ENCODE data around the gene AP3S2. TPM values are rescaled to one million over a fixed set of nuclear protein-coding genes. Genes with fewer than 3 reads are reported as not detected.

Gene AP3S2
- total and polyA plus RNA-seq, 2 of the 13 experiments (the other 11 are each of a cell fraction or from before 2014, with no cell fraction given): 17.6 to 44.4 TPM

DNA sequence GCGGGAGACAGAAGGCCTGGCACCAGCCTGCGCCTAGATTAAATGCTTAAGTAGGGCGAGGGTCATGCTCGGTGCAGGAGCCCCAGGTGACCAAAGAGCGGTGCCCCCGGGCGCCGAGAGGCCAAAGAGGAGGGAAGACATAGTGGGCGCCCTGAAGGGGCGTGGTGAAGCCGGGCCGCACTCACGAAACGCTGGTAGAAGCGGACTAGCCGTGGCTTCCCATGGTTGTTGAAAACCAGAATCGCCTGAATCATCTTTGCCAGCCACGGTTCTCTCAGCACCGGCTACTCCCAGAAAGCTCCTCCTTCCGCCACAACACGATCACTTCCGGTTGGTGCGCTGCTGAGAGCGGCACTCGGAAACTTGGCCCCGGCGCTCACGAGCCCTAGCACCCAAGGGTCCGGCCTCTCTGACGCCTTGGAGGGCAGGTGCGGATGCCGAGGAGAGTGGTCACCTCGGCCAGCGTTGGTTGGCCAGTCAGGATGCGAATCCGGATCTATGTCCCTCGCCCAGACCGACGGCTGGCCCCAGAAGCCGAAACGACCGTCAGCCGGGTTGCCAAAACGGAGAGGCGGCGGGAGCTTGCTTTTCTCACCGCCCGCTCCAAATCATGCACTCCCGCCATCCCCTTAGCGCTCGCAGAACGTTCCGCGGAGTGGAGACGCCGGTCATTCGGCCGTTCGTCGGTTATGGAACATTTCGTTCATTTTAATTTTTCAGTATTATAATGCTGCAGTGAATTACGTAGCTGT, at the start of gene AP3S2 (continued):
- TF ChIP-seq ZNF337 (CRISPR knock-in tag; IDR thresholded peaks at IDR 0.05; ENCODE audit: borderline replicate concordance, low read depth) (peak; percentile 84; the same call in 1 of the 2 replicates), ZNF333 (CRISPR knock-in tag; IDR thresholded peaks at IDR 0.05; ENCODE audit: borderline replicate concordance) (no peak; the same call in 1 of the 2 replicates), ZNF274 (CRISPR knock-in tag; IDR thresholded peaks at IDR 0.05) (peak; percentile 81; the same call in 1 of the 2 replicates), ZNF136 (CRISPR knock-in tag; IDR thresholded peaks at IDR 0.05; ENCODE audit: low read depth) (0 out of 2 replicates have a peak, but pooled peaks have one; percentile 93), POLR2A (IDR thresholded peaks at IDR 0.05; ENCODE audit: insufficient read depth in 1 of 2, low read depth in 2 of 2, low read length in 2 of 2) (peak; percentile 78 to 93), GTF3A (CRISPR knock-in tag; conservative IDR thresholded peaks at IDR 0.05) (no peak; the same call in 1 of the 2 replicates), TCF7L2 (IDR thresholded peaks at IDR 0.05; ENCODE audit: low read depth, low read length) (no peak), HNRNPLL (IDR thresholded peaks at IDR 0.05; ENCODE audit: low read depth, low read length, poor library complexity, severe bottlenecking) (peak; percentile 80), AKAP8 (CRISPR knock-in tag; IDR thresholded peaks at IDR 0.05) (no peak), AGO2 (optimal IDR thresholded peaks at IDR 0.05; ENCODE audit: low read depth, low read length) (peak; percentile 63), KDM3A (CRISPR knock-in tag; IDR thresholded peaks at IDR 0.05; ENCODE audit: low read depth) (peak; percentile 88; the same call in 1 of the 2 replicates), ZNF577 (CRISPR knock-in tag; IDR thresholded peaks at IDR 0.05; ENCODE audit: borderline replicate concordance, low read depth) (0 out of 2 replicates have a peak, but pooled peaks have one; percentile 37), ZBTB38 (CRISPR knock-in tag; IDR thresholded peaks at IDR 0.05) (peak; percentile 95), TRIM24 (CRISPR knock-in tag; IDR thresholded peaks at IDR 0.05) (no peak), FOSL2 (CRISPR knock-in tag; IDR thresholded peaks at IDR 0.05) (peak; percentile 81), ZBTB37 (CRISPR knock-in tag; IDR thresholded peaks at IDR 0.05) (0 out of 2 replicates have a peak, but pooled peaks have one; percentile 17), ARHGAP35 (CRISPR knock-in tag; IDR thresholded peaks at IDR 0.05; ENCODE audit: borderline replicate concordance) (peak; percentile 97; the same call in 1 of the 2 replicates), HCFC1 (IDR thresholded peaks at IDR 0.05; ENCODE audit: low read depth, low read length) (peak; percentile 76), SNAI1 (CRISPR knock-in tag; IDR thresholded peaks at IDR 0.05; ENCODE audit: borderline replicate concordance) (no peak), JUN (CRISPR knock-in tag; IDR thresholded peaks at IDR 0.05) (0 out of 2 replicates have a peak, but pooled peaks have one; percentile 74), ZNF660 (CRISPR knock-in tag; IDR thresholded peaks at IDR 0.05; ENCODE audit: borderline replicate concordance, low read depth) (no peak; the same call in 1 of the 2 replicates), ZNF143 (CRISPR knock-in tag; IDR thresholded peaks at IDR 0.05) (peak; percentile 84), ZNF562 (CRISPR knock-in tag; IDR thresholded peaks at IDR 0.05; ENCODE audit: borderline replicate concordance) (no peak), ZNF232 (CRISPR knock-in tag; IDR thresholded peaks at IDR 0.05; ENCODE audit: borderline replicate concordance) (peak; percentile 88; the same call in 1 of the 2 replicates), POLR2G (IDR thresholded peaks at IDR 0.05; ENCODE audit: low read depth, low read length) (peak; percentile 91), RARG (CRISPR knock-in tag; IDR thresholded peaks at IDR 0.05; ENCODE audit: low read depth) (0 out of 2 replicates have a peak, but pooled peaks have one; percentile 35), ZNF224 (CRISPR knock-in tag; IDR thresholded peaks at IDR 0.05) (peak; percentile 91), SMARCE1 (IDR thresholded peaks at IDR 0.05; ENCODE audit: borderline replicate concordance) (no peak)
- TF ChIP-seq, protein P1, sequence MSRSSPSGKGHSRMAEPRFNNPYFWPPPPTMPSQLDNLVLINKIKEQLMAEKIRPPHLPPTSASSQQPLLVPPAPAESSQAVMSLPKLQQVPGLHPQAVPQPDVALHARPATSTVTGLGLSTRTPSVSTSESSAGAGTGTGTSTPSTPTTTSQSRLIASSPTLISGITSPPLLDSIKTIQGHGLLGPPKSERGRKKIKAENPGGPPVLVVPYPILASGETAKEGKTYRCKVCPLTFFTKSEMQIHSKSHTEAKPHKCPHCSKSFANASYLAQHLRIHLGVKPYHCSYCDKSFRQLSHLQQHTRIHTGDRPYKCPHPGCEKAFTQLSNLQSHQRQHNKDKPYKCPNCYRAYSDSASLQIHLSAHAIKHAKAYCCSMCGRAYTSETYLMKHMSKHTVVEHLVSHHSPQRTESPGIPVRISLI (CRISPR knock-in tag; IDR thresholded peaks at IDR 0.05; ENCODE audit: borderline replicate concordance): peak; percentile 54; the same call in 1 of the 2 replicates

All from HepG2 (cell line).